Measurements from ENCODE around the gene ETAA1.

DNA sequence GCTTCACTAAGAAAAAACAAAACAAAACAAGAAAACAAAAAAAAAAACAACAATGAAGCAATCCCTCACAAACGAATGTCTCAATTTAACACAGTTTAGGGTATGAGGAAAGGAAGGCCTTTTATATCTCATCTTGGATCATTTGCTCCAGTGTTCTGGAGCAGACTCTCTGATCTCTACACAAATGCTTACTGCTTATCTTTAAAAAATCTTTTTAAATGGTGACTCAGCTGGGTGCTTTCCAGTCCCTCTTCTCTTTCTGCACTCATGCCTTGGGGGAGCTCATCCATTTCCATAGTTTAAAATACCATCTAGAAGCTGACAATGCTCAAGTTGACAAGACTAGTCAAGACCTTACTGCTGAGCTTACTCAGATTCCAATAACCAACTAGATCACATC is 56.2 kb downstream of the ETAA1 start:
- TF ChIP-seq EZH2 (IDR thresholded peaks at IDR 0.05; ENCODE audit: insufficient read depth, poor library complexity, severe bottlenecking) (no peak), EZH2phosphoT487 (IDR thresholded peaks at IDR 0.05; ENCODE audit: insufficient read depth, low read depth) (no peak)

Measured in GM23248 (cell line).